ENCODE results near the gene SNX33. TPM values are rescaled to one million over a fixed set of nuclear protein-coding genes. Genes with fewer than 3 reads are reported as not detected.
A peak's percentile ranks its signal among the peaks of the same experiment; 100 is the strongest.
"Not testable (repeated sequence)": the region's sequence is repeated elsewhere in the genome, so short reads cannot be mapped to it uniquely, and the experiment has no call there.

SNX33 gene
- total and polyA plus RNA-seq, 8 donors: 21.4 to 34.7 (median 23.0) TPM

DNA sequence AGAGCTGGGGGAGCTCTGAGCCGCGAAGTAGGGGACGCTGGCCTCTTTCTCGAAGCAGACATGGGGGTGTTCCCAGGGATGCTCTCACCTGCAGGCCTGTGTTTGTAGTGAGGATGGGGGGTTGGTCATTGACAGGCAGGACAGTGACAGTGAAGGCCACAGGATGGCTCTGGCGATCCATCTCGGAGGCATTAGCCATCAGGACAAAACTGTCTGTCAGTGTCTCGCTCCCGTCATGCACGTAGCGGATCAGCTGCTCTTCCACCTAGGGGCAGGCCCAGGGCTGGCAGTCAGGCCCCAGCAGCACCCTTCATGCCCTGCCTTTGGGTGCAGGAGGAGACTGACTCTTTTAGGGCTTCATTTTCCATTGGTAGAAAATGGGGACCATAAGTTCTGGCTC lies 36.9 kb downstream of the SNX33 start:
- Histone ChIP-seq H3K9me3 (no peaks in the 10 kb centered on the region), H3K27me3 (no peaks in the 10 kb centered on the region), H3K4me3 (no peak overlapping the region), H3K36me3 (no peaks in the 10 kb centered on the region), H3K4me1 (peaks cover 0 to 7% of the 10 kb centered on the region in 2 donors), H3K27ac (no peak overlapping the region)
- TF ChIP-seq, protein P1, sequence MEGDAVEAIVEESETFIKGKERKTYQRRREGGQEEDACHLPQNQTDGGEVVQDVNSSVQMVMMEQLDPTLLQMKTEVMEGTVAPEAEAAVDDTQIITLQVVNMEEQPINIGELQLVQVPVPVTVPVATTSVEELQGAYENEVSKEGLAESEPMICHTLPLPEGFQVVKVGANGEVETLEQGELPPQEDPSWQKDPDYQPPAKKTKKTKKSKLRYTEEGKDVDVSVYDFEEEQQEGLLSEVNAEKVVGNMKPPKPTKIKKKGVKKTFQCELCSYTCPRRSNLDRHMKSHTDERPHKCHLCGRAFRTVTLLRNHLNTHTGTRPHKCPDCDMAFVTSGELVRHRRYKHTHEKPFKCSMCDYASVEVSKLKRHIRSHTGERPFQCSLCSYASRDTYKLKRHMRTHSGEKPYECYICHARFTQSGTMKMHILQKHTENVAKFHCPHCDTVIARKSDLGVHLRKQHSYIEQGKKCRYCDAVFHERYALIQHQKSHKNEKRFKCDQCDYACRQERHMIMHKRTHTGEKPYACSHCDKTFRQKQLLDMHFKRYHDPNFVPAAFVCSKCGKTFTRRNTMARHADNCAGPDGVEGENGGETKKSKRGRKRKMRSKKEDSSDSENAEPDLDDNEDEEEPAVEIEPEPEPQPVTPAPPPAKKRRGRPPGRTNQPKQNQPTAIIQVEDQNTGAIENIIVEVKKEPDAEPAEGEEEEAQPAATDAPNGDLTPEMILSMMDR (IDR thresholded peaks at IDR 0.05): no peak
- intact Hi-C loops (cut with DNase I): loop anchor here in 1 of 2 donors (10.0 kb wide), 1 partner anchor 120 kb away; no protein-coding TSS in a partner anchor
- ATAC-seq: no peak
- DNase-seq: no peak

DNA sequence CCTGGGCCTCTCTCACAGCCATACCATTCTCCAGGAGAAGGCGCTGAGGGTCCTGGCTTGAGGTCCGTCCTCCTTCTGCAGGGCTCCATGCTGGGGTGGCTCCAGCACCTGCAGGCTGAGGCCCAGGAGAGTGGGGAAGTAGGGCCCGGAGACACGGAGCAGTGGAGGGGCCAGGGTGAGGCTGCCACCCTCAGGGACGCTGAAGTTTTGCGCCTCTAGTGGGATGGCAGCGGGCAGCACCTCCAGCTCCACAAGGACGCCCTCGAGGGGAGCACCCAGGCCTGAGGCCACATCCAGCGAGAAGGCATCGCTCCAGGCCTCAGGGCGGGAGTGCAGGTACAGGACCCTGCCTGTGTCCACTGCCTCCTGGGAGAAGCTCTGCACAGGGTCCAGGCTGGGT lies 37.5 kb downstream of the SNX33 start:
- Histone ChIP-seq H3K4me1 (peaks cover 0 to 7% of the 10 kb centered on the region in 2 donors), H3K27me3 (no peaks in the 10 kb centered on the region), H3K27ac (no peak overlapping the region), H3K4me3 (no peak overlapping the region), H3K9me3 (no peaks in the 10 kb centered on the region), H3K36me3 (no peaks in the 10 kb centered on the region)
- DNase-seq: no peak
- TF ChIP-seq, protein P1 (IDR thresholded peaks at IDR 0.05): no peak
- no peak for ATAC-seq
- intact Hi-C loops (cut with DNase I): loop anchor here in 1 of 2 donors (10.0 kb wide), 1 partner anchor 120 kb away; no protein-coding TSS in a partner anchor

DNA sequence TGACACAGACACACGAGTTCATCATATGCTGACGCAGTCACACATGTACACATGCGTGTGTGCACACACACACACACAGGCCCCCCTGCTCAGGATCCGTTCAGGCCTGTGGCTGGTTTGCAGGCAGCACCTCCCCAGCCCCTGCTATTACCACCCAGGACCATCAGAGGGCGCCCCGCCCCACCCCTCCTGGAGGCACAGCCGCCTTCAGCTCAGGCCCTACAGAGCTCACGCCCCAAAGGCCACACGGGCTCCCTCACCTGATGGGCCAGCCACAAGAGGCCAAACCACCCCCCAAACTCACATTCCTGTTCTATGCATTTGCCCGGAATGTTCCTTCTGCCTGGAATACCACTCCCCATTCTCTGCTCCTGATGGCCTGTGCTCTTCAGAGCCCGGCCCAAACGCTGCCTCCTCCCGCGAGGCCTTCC lies 38.5 kb downstream of the SNX33 start:
- not testable (repeated sequence) for H3K4me1 ChIP-seq, H3K27me3 ChIP-seq, H3K36me3 ChIP-seq, H3K4me3 ChIP-seq, H3K27ac ChIP-seq, H3K9me3 ChIP-seq
- DNase-seq: peak in 3 of 4 donors; percentile 69 to 93 (median 76)
- TF ChIP-seq, protein P1 (IDR thresholded peaks at IDR 0.05): peak; percentile 72 to 78
- intact Hi-C loops (cut with DNase I): loop anchor here in 1 of 2 donors (10.0 kb wide), 1 partner anchor 119 kb away; no protein-coding TSS in a partner anchor
- peak; percentile 94 for ATAC-seq

DNA sequence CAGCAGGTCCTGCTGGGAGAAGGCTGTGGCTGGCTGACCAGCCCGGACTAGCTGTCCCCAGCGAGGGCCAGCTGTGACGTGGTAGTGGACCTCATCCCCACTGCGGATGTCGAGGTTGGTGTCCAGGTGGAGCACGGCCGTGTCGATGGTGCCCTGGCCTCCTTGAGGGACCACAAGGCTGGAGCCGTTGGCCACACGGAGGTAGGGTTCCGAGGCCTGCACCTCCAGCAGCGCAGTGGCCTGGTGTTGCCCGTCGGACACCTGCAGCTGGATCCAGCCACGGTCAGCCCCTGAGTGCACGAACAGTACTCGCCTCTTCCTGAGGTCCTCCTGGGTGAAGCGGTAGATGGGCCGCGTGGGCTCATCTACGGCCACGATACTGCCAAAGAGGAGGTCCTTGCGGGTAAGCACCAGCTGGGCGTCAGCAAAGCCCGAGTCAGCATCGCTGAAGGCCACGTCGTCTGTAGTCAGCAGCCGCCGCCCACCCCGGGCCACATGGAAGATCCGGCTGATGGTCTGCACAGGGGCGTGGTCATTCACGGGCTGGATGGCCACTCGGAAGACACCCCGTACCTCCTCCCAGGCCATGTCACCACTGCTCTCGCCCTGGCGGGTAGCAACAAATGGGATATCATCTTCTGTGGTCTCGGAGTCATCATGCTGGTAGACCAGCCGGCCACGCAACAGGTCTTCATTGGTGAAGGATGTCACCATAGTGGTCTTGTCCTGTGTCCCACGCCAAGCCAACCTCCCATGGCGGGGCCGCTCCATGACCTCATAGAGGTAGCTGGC lies 40.0 kb downstream of the SNX33 start:
- TF ChIP-seq, protein P1 (IDR thresholded peaks at IDR 0.05): no peak
- no peak overlapping the region for H3K27ac ChIP-seq
- no peaks in the 10 kb centered on the region for H3K36me3 ChIP-seq
- no peaks in the 10 kb centered on the region for H3K27me3 ChIP-seq
- intact Hi-C loops (cut with DNase I): loop anchor here in 1 of 2 donors (10.0 kb wide), 1 partner anchor 117 kb away; no protein-coding TSS in a partner anchor
- no peaks in the 10 kb centered on the region for H3K9me3 ChIP-seq
- H3K4me3 ChIP-seq: no peak overlapping the region
- DNase-seq (no peak), ATAC-seq (no peak)
- peaks cover 0 to 7% of the 10 kb centered on the region in 2 donors for H3K4me1 ChIP-seq

DNA sequence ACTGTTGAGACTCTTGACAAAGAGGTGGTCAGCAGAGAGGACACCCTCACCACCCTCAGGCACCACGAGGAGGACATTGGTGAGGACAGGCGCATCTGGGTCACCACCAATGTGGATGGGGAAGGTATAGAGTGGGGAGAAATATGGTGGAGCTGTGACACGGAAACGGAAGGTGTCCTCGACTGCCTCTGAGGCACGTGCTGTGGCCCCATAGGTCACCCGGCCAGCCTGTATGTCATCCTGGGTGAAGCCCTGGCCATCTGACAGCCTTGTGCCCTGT lies 40.5 kb downstream of the SNX33 start:
- no peak overlapping the region for H3K27ac ChIP-seq
- H3K27me3 ChIP-seq: peaks cover 0 to 4% of the 10 kb centered on the region in 2 donors
- TF ChIP-seq, protein P1 (IDR thresholded peaks at IDR 0.05): no peak
- H3K9me3 ChIP-seq: no peaks in the 10 kb centered on the region
- H3K4me3 ChIP-seq: no peak overlapping the region
- peaks cover 0 to 8% of the 10 kb centered on the region in 2 donors for H3K4me1 ChIP-seq
- no peaks in the 10 kb centered on the region for H3K36me3 ChIP-seq
- intact Hi-C loops (cut with DNase I): loop anchor here in 1 of 2 donors (10.0 kb wide), 1 partner anchor 117 kb away; no protein-coding TSS in a partner anchor
- DNase-seq (no peak), ATAC-seq (no peak)
